OCI-LY7 (cell line): Measurements from ENCODE around the gene RHOG. TPM values are rescaled to one million over a fixed set of nuclear protein-coding genes. Genes with fewer than 3 reads are reported as not detected.

Source experiments
- BruUV-seq: library from RNA; stranded (reverse); fragments of 400-500 nt; replicated peaks from 2 replicates; lab custom pipeline; 2021; lab: Mats Ljungman, UMichigan
- CTCF ChIA-PET: fragments of 300-600 bp; sonication (Branson Sonifier 250); formaldehyde crosslinking; loops from one replicate; lab custom pipeline; 2022; ENCODE audit warnings: antibody characterized with exemption; ENCODE audit not compliant: unreplicated experiment; lab: Charles Lee
- POLR2A ChIA-PET: fragments of 300-600 bp; sonication (Branson Sonifier 250); formaldehyde crosslinking; loops from one replicate; lab custom pipeline; 2022; ENCODE audit warnings: antibody characterized with exemption; lab: Charles Lee
- DNase-seq: peaks from one replicate; pipeline ENCODE4 v3.0.0-alpha.2; 2015; ENCODE audit warnings: low spot score
- H2AFZ ChIP-seq: fragments of 200-600 bp; sonication (generic), shearing (Covaris generic); 2 replicates; pipeline ENCODE4 v1.6.1; 2014; ENCODE audit warnings: mild to moderate bottlenecking, antibody characterized with exemption, low read length, moderate library complexity
- H3K27ac ChIP-seq: fragments of 200-600 bp; sonication (generic); 2 replicates; pipeline ENCODE4 v1.5.1; 2014; ENCODE audit warnings: mixed run types, low read depth, mild to moderate bottlenecking, moderate library complexity, low read length, inconsistent platforms; ENCODE audit not compliant: poor library complexity, severe bottlenecking
- H3K36me3 ChIP-seq: fragments of 200-600 bp; sonication (generic); 2 replicates; pipeline ENCODE4 v1.6.1; 2014; ENCODE audit warnings: mild to moderate bottlenecking, antibody characterized with exemption, low read length, moderate library complexity, mixed read lengths; ENCODE audit not compliant: insufficient read depth
- H3K4me1 ChIP-seq: fragments of 200-600 bp; sonication (generic); 2 replicates; pipeline ENCODE4 v1.5.1; 2014; ENCODE audit warnings: mild to moderate bottlenecking, low read length; ENCODE audit not compliant: insufficient read depth, poor library complexity, severe bottlenecking
- H3K4me2 ChIP-seq: fragments of 200-600 bp; sonication (generic); 2 replicates; pipeline ENCODE4 v1.6.1; 2014; ENCODE audit warnings: mild to moderate bottlenecking, low read length
- H3K4me3 ChIP-seq: fragments of 200-600 bp; sonication (generic); 2 replicates; pipeline ENCODE4 v1.5.1; 2014; ENCODE audit warnings: mild to moderate bottlenecking, low read depth, low read length; ENCODE audit not compliant: poor library complexity, severe bottlenecking
- H3K79me2 ChIP-seq: fragments of 200-600 bp; sonication (generic); 2 replicates; pipeline ENCODE4 v1.6.1; 2016; ENCODE audit warnings: low read depth, mild to moderate bottlenecking, low read length, moderate library complexity, mixed read lengths; ENCODE audit not compliant: insufficient read depth
- H3K9me2 ChIP-seq: fragments of 200-600 bp; sonication (generic); 2 replicates; pipeline ENCODE4 v1.6.1; 2016; ENCODE audit warnings: mild to moderate bottlenecking, low read length, mixed read lengths; ENCODE audit not compliant: insufficient read depth
- H3K9me3 ChIP-seq: fragments of 200-600 bp; sonication (generic); 2 replicates; pipeline ENCODE4 v1.6.1; 2014; ENCODE audit warnings: mild to moderate bottlenecking, mixed run types, low read length, mixed read lengths
- H4K20me1 ChIP-seq: fragments of 200-600 bp; sonication (generic); 2 replicates; pipeline ENCODE4 v1.6.1; 2014; ENCODE audit warnings: mild to moderate bottlenecking, antibody characterized with exemption, low read length, moderate library complexity, mixed read lengths; ENCODE audit not compliant: insufficient read depth
- CTCF ChIP-seq: fragments of 200-600 bp; sonication (generic); conservative IDR thresholded peaks from 2 replicates; pipeline ENCODE4 v1.5.1; 2014; ENCODE audit warnings: mild to moderate bottlenecking, antibody characterized with exemption, low read length, moderate library complexity, mixed read lengths
- EZH2phosphoT487 ChIP-seq: fragments of 200-600 bp; sonication (generic); IDR thresholded peaks from 2 replicates; pipeline ENCODE4 v1.6.1; 2018; ENCODE audit warnings: low read depth, borderline replicate concordance, mild to moderate bottlenecking, mixed run types, antibody characterized with exemption, low read length, moderate library complexity, mixed read lengths
- intact Hi-C: fragments of 100-400 bp; cut with micrococcal nuclease; formaldehyde crosslinking; loops from one replicate; pipeline ENCODE4 v1.10.0; 2022; ENCODE audit not compliant: unreplicated experiment
- total RNA-seq, 2 experiments: library from RNA; depleted of rRNA in 1 of 2; stranded (reverse); fragments of >200 nt in 1 of 2; shearing (Covaris generic) in 1 of 2; gene quantifications; 2 replicates each; pipeline ENCODE4 v1.2.3, GENCODE V29; 2014 to 2022

Gene RHOG
- total RNA-seq, 2 experiments from 2014 or later: 26.2 to 57.8 TPM

GRCh38 chr11:3843326-3843725, 2.6 kb upstream of the RHOG start:
- no peak overlapping the region for H3K27ac ChIP-seq
- no peaks in the 10 kb centered on the region for H3K36me3 ChIP-seq
- no peak overlapping the region for H3K4me2 ChIP-seq
- H3K79me2 ChIP-seq: peaks cover 23% of the 10 kb centered on the region; the same call in 1 of the 2 replicates
- no peaks in the 10 kb centered on the region for H3K9me3 ChIP-seq
- DNase-seq: no peak
- no peaks in the 10 kb centered on the region for H3K9me2 ChIP-seq
- no peak overlapping the region for H3K4me3 ChIP-seq
- peaks cover 11% of the 10 kb centered on the region; the same call in 1 of the 2 replicates for H4K20me1 ChIP-seq
- ChIA-PET POLR2A (interaction anchor here (0.6 to 2.6 kb wide), 5 partner anchors 11 to 125 kb away, joined by 3 to 7 read pairs (median 3); no protein-coding TSS in a partner anchor), CTCF (interaction anchor here (2.0 kb wide), 1 partner anchor 11 kb away, joined by 15 read pairs; the partner anchor contains the start of gene STIM1)
- no TSS peak for BruUV-seq
- peaks cover 23% of the 10 kb centered on the region for H3K4me1 ChIP-seq
- 0 out of 2 replicates have a peak overlapping the region, but pooled peaks have one; percentile 5 for H2AFZ ChIP-seq
- intact Hi-C loops: no loop called here
- no peak for TF ChIP-seq CTCF
- TF ChIP-seq EZH2phosphoT487: no peak

- H3K9me2 ChIP-seq: no peaks in the 10 kb centered on the region
- H3K4me3 ChIP-seq: peak overlapping the region; percentile 81
- H3K36me3 ChIP-seq: peaks cover 9% of the 10 kb centered on the region; the same call in 1 of the 2 replicates
- H3K4me2 ChIP-seq: peak overlapping the region; percentile 65
- peak; percentile 90 for DNase-seq
- TF ChIP-seq EZH2phosphoT487: no peak
- TF ChIP-seq CTCF: peak; percentile 91
- CTCF ChIA-PET: interaction anchor here (0.5 to 1.8 kb wide), 9 partner anchors 8 to 254 kb away, joined by 3 to 20 read pairs (median 4); no protein-coding TSS in a partner anchor
- POLR2A ChIA-PET: interaction anchor here (0.5 to 6.3 kb wide), 25 partner anchors 8 to 255 kb away, joined by 3 to 75 read pairs (median 4); partner anchors contain the start of genes NUP98, PGAP2 and STIM1
- H4K20me1 ChIP-seq: peaks cover 25% of the 10 kb centered on the region; the same call in 1 of the 2 replicates
- H3K9me3 ChIP-seq: no peaks in the 10 kb centered on the region
- peaks cover 39% of the 10 kb centered on the region; the same call in 1 of the 2 replicates for H3K79me2 ChIP-seq
- TSS peak; percentile 93 for BruUV-seq
- H3K4me1 ChIP-seq: peaks cover 39% of the 10 kb centered on the region
- H2AFZ ChIP-seq: peak overlapping the region; percentile 98
- peak overlapping the region; percentile 82 for H3K27ac ChIP-seq
- intact Hi-C loops: loop anchor here (1.0 kb wide), 1 partner anchor 17 kb away; no protein-coding TSS in a partner anchor
Observed at GRCh38 chr11:3841426-3842350, 929 bp upstream of the RHOG start.
